ENCODE measurements around the gene SLC38A2.

DNA sequence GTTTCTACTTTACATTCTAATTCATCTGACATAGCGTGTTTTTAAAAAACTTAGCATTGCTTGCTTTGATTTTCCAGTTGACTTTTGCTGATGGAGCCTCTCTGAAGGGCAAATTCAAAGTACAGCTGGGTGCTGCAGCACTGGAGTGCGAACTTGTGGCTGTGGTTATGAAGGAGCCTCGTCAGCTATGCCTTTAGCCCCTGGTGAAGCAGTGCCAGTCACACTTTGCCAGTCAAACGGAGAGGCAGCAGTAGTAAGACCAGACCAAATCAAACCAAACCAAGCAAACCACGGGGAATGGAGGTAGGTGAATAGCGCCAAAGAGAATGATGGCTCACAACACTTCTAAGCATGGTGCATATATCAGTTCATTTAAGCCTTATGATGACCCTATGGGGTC lies 15.1 kb upstream of the SLC38A2 start:
- TF ChIP-seq POLR2A (IDR thresholded peaks at IDR 0.05) (no peak), EP300 (IDR thresholded peaks at IDR 0.05) (no peak)
